Psoas muscle (tissue), 8 donors: Measurements from ENCODE around the gene SDS. TPM values are rescaled to one million over a fixed set of nuclear protein-coding genes. Genes with fewer than 3 reads are reported as not detected.

Source experiments
- ATAC-seq, 4 donors: fragments of 200-7000 bp; cut with Tn5 transposase; one replicate each; pipeline ENCODE4 v1.9.1; 2020; ENCODE audit warnings: moderate library complexity in 3 of 4, mild to moderate bottlenecking in 2 of 4
- DNase-seq, 2 donors: peaks; one replicate each; pipeline ENCODE4 v3.0.0-alpha.2; 2020
- H3K27ac ChIP-seq: fragments of 200-600 bp; one replicate; pipeline ENCODE4 v1.8.0; 2022
- H3K27me3 ChIP-seq, 3 donors: fragments of 200-600 bp in 1 of 3; one replicate each; pipeline versions ENCODE4 v1.6.1 to v1.8.0; 2013 to 2022; ENCODE audit warnings: low read length in 2 of 3, mild to moderate bottlenecking in 2 of 3, moderate library complexity in 1 of 3; ENCODE audit not compliant: insufficient read depth in 3 of 3
- H3K36me3 ChIP-seq, 2 donors: fragments of 200-600 bp in 1 of 2; one replicate each; pipeline versions ENCODE4 v1.6.1 to v1.8.0; 2013 to 2022; ENCODE audit warnings: low read depth in 1 of 2, mild to moderate bottlenecking in 1 of 2, moderate library complexity in 1 of 2; ENCODE audit not compliant: insufficient read depth in 1 of 2
- H3K4me1 ChIP-seq: fragments of 200-600 bp; one replicate; pipeline ENCODE4 v1.8.0; 2022
- H3K4me3 ChIP-seq: fragments of 200-600 bp; one replicate; pipeline ENCODE4 v1.8.0; 2022; ENCODE audit warnings: mild to moderate bottlenecking
- H3K9me3 ChIP-seq: fragments of 200-600 bp; one replicate; pipeline ENCODE4 v1.8.0; 2022
- CTCF ChIP-seq: fragments of 200-600 bp; IDR thresholded peaks from one replicate; pipeline ENCODE4 v1.8.0; 2022; ENCODE audit warnings: antibody characterized with exemption
- whole genome bisulfite sequencing, 3 donors: extraction: QIAGEN DNeasy Blood & Tissue Kit; methylation state at CpG; one replicate each; pipeline versions ENCODE4 v1.1.6 to v1.1.7; 2013; 5-methylcytosine and 5-hydroxymethylcytosine counted together
- intact Hi-C, 2 donors: fragments of 100-400 bp; cut with DNase I; formaldehyde crosslinking; loops; one replicate each; pipeline versions ENCODE4 v1.11.0 to v1.14.2; 2022
- polyA plus RNA-seq, 3 donors: library from polyadenylated mRNA; stranded (reverse); fragments of 200-250 nt; gene quantifications; one replicate each; pipeline ENCODE4 v1.2.3, GENCODE V29; 2013
- total RNA-seq, 4 donors: library from RNA; stranded (reverse); fragmentation: NEBNext Ultra II Directional in 2 of 4; extraction: Animal tissue kit (Norgen Biotek cat#: 25700) in 2 of 4; gene quantifications; one replicate each; pipeline versions ENCODE4 v1.2.1 to v1.2.4, GENCODE V29; 2021 to 2023
- donor health status: healthy with polysubstance abuse.
- donor health status: DM: no; HTN: no; CAD: no; lungs with moderate emphysema.
- donor health status: Bipolar disorder and iron deficiency.
- donor health status: healthy.
- donor health status: DM: yes; HTN: yes; CAD: no.
- donor health status: DM: no; HTN: no; CAD: no.
- donor health status: DM: no; HTN: no; CAD: no.
- donor health status: DM: yes; HTN: yes; CAD: no.

SDS gene
- total and polyA plus RNA-seq, 7 donors, result 0.05 to 0.91 (median 0.38) TPM; not detected in 3

- 48 to 63% (median 58%) methylated on average over 17 of the region's 17 CpGs for WGBS, 3 donors
- H3K36me3 ChIP-seq, result peaks cover 3 to 29% of the 10 kb centered on the region in 2 donors
- ATAC-seq (peak in 3 of 4 donors; percentile 45 to 62 (median 57)), DNase-seq (peak in 1 of 2 donors; percentile 43)
- intact Hi-C loops, result no loop called here
- no peaks in the 10 kb centered on the region for H3K27me3 ChIP-seq
- H3K4me3 ChIP-seq, result no peak overlapping the region
- no peaks in the 10 kb centered on the region for H3K9me3 ChIP-seq
- H3K4me1 ChIP-seq, result no peaks in the 10 kb centered on the region
- H3K27ac ChIP-seq, result no peak overlapping the region
- TF ChIP-seq CTCF, result no peak
These were observed 10.6 kb downstream of the SDS start for GRCh38 chr12:113392988-113393579.

- no peaks in the 10 kb centered on the region for H3K4me1 ChIP-seq
- no peak for TF ChIP-seq CTCF
- intact Hi-C loops, result no loop called here
- H3K9me3 ChIP-seq, result no peaks in the 10 kb centered on the region
- peaks cover 3 to 35% of the 10 kb centered on the region in 2 donors for H3K36me3 ChIP-seq
- H3K27ac ChIP-seq, result no peak overlapping the region
- DNase-seq (no peak), ATAC-seq (no peak)
- H3K27me3 ChIP-seq, result no peaks in the 10 kb centered on the region
- no peak overlapping the region for H3K4me3 ChIP-seq
- whole genome bisulfite sequencing, 3 donors, result 75 to 81% (median 80%) methylated on average over 7 of the region's 7 CpGs
These were observed 11.2 kb downstream of the SDS start for GRCh38 chr12:113392520-113392919.

- H3K9me3 ChIP-seq, result no peaks in the 10 kb centered on the region
- H3K27me3 ChIP-seq, result no peaks in the 10 kb centered on the region
- intact Hi-C loops, result no loop called here
- WGBS, 3 donors, result 89 to 95% (median 93%) methylated on average over 9 of the region's 9 CpGs
- no peak for TF ChIP-seq CTCF
- peaks cover 3 to 40% of the 10 kb centered on the region in 2 donors for H3K36me3 ChIP-seq
- H3K27ac ChIP-seq, result no peak overlapping the region
- DNase-seq, result no peak
- ATAC-seq, result no peak
- H3K4me1 ChIP-seq, result no peaks in the 10 kb centered on the region
- no peak overlapping the region for H3K4me3 ChIP-seq
These were observed 11.9 kb downstream of the SDS start for GRCh38 chr12:113391650-113392337.

- no peak overlapping the region for H3K27ac ChIP-seq
- intact Hi-C loops, result no loop called here
- ATAC-seq (no peak), DNase-seq (no peak)
- peaks cover 3 to 45% of the 10 kb centered on the region in 2 donors for H3K36me3 ChIP-seq
- no peak overlapping the region for H3K4me3 ChIP-seq
- no peaks in the 10 kb centered on the region for H3K27me3 ChIP-seq
- 90 to 94% (median 91%) methylated on average over 3 of the region's 3 CpGs for WGBS, 3 donors
- TF ChIP-seq CTCF, result no peak
- H3K4me1 ChIP-seq, result no peaks in the 10 kb centered on the region
- H3K9me3 ChIP-seq, result no peaks in the 10 kb centered on the region
These were observed 12.5 kb downstream of the SDS start for GRCh38 chr12:113391145-113391544.
